ENCODE measurements around the gene CHML.
"Not testable (repeated sequence)": the region's sequence is repeated elsewhere in the genome, so short reads cannot be mapped to it uniquely, and the experiment has no call there.

CHML gene

GRCh38 chr1:241678536-241678935 is 38.4 kb upstream of the CHML start:
- no peak for TF ChIP-seq CTCF (conservative IDR thresholded peaks at IDR 0.05; ENCODE audit: low read depth, low read length)
- no peak for DNase-seq (ENCODE audit: low read depth)
- no peak overlapping the region for H3K4me3 ChIP-seq (ENCODE audit: low read length)

- DNase-seq (ENCODE audit: low read depth) = peak; percentile 12
- no peak for TF ChIP-seq CTCF (conservative IDR thresholded peaks at IDR 0.05; ENCODE audit: low read depth, low read length)
- no peak overlapping the region for H3K4me3 ChIP-seq (ENCODE audit: low read length)
Observed at GRCh38 chr1:241677201-241677600, 37.0 kb upstream of the CHML start.

GRCh38 chr1:241675983-241676382 is 35.8 kb upstream of the CHML start:
- DNase-seq (ENCODE audit: low read depth) = no peak
- H3K4me3 ChIP-seq (ENCODE audit: low read length) = no peak overlapping the region
- no peak for TF ChIP-seq CTCF (conservative IDR thresholded peaks at IDR 0.05; ENCODE audit: low read depth, low read length)

- DNase-seq (ENCODE audit: low read depth) = no peak
- TF ChIP-seq CTCF (conservative IDR thresholded peaks at IDR 0.05; ENCODE audit: low read depth, low read length) = no peak
- H3K4me3 ChIP-seq (ENCODE audit: low read length) = no peak overlapping the region
Observed at GRCh38 chr1:241674805-241675384, 34.7 kb upstream of the CHML start.

- no peak overlapping the region for H3K4me3 ChIP-seq (ENCODE audit: low read length)
- no peak for TF ChIP-seq CTCF (conservative IDR thresholded peaks at IDR 0.05; ENCODE audit: low read depth, low read length)
- no peak for DNase-seq (ENCODE audit: low read depth)
Observed at GRCh38 chr1:241672301-241672700, 32.1 kb upstream of the CHML start.

- DNase-seq (ENCODE audit: low read depth) = peak; percentile 9
- TF ChIP-seq CTCF (conservative IDR thresholded peaks at IDR 0.05; ENCODE audit: low read depth, low read length) = no peak
Observed at GRCh38 chr1:241666419-241666818, 26.2 kb upstream of the CHML start.

GRCh38 chr1:241660424-241660972 is 20.3 kb upstream of the CHML start:
- no peak overlapping the region for H3K4me3 ChIP-seq (ENCODE audit: low read length)
- DNase-seq (ENCODE audit: low read depth) = no peak
- TF ChIP-seq CTCF (conservative IDR thresholded peaks at IDR 0.05; ENCODE audit: low read depth, low read length) = no peak

More at GRCh38 chr1:241666419-241666818, 26.2 kb upstream of the CHML start:
- H3K4me3 ChIP-seq (ENCODE audit: low read length) = no peak overlapping the region

- H3K4me3 ChIP-seq (ENCODE audit: low read length); DNase-seq (ENCODE audit: low read depth): not testable (repeated sequence)
Observed at GRCh38 chr1:241659016-241659415, 18.8 kb upstream of the CHML start.
